Prostate gland (tissue), 2 donors: ENCODE measurements around the gene GLT1D1.

Source experiments
- CTCF ChIP-seq, 4 experiments: fragments of 200-600 bp in 2 of 4; fragments of 450-650 bp in 2 of 4; sonication (generic) in 2 of 4; IDR thresholded peaks; 1 replicate in 3 of 4; 2 replicates in 1 of 4; pipeline ENCODE4 v1.5.1; 2016 to 2019; ENCODE audit warnings: antibody characterized with exemption in 4 of 4, mild to moderate bottlenecking in 2 of 4, moderate library complexity in 2 of 4
- POLR2A ChIP-seq: fragments of 450-650 bp; IDR thresholded peaks from one replicate; pipeline ENCODE4 v1.6.1; 2016; ENCODE audit warnings: antibody characterized with exemption, mild to moderate bottlenecking
- POLR2AphosphoS5 ChIP-seq: sonication (generic); formaldehyde crosslinking; IDR thresholded peaks from one replicate; pipeline ENCODE4 v1.6.1; 2017; ENCODE audit warnings: antibody characterized with exemption

DNA sequence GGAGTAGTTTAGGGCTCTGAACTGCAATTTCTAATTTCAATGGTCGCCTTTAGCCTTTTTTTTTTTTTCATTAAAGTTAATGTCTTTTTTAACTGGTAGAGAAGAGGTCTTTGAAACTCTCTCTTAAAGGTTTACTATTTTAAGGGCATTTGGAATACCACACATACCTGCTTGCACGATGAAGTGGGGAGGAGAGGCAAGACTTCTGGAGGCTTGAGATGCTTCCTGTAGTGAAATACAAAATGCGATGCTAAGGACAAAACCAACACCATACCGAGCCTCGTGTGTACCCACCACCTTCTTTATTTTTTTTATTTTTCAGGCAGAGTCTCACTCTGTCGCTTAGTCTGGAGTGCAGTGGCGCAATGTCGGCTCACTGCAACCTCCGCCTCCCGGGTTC, 57.4 kb downstream of the GLT1D1 start:
- no peak for TF ChIP-seq CTCF (IDR thresholded peaks at IDR 0.05)
- no peak for TF ChIP-seq POLR2A
- no peak for TF ChIP-seq POLR2AphosphoS5
